Prostate gland (tissue), 2 donors: ENCODE results near the gene MAML3. TPM values are rescaled to one million over a fixed set of nuclear protein-coding genes. Genes with fewer than 3 reads are reported as not detected.
A peak's percentile ranks its signal among the peaks of the same experiment; 100 is the strongest.

Experiments used
- DNase-seq: peaks from one replicate; pipeline ENCODE4 v3.0.0-alpha.2; 2019; ENCODE audit warnings: low spot score
- H3K27ac ChIP-seq, 2 donors: fragments of 200-600 bp; sonication (generic); 2 replicates each; pipeline ENCODE4 v1.5.1; 2017 to 2019
- H3K27me3 ChIP-seq: fragments of 200-600 bp; sonication (generic); replicated peaks from 2 replicates; pipeline ENCODE4 v1.5.1; 2019; ENCODE audit not compliant: insufficient read depth
- H3K36me3 ChIP-seq, 2 donors: fragments of 200-600 bp; sonication (generic); 1 replicate in 1 of 2; 2 replicates in 1 of 2; pipeline versions ENCODE4 v1.5.1 to v1.8.1; 2017 to 2019
- H3K4me1 ChIP-seq: fragments of 200-600 bp; sonication (generic); replicated peaks from 2 replicates; pipeline ENCODE4 v1.5.1; 2019
- H3K4me3 ChIP-seq, 2 donors: fragments of 200-600 bp; sonication (generic); 2 replicates each; pipeline ENCODE4 v1.5.1; 2017 to 2019
- H3K9me3 ChIP-seq: fragments of 200-600 bp; sonication (generic); 2 replicates; pipeline ENCODE4 v1.5.1; 2017
- POLR2A ChIP-seq: fragments of 450-650 bp; IDR thresholded peaks from one replicate; pipeline ENCODE4 v1.6.1; 2016; ENCODE audit warnings: antibody characterized with exemption, mild to moderate bottlenecking
- POLR2AphosphoS5 ChIP-seq: sonication (generic); formaldehyde crosslinking; IDR thresholded peaks from one replicate; pipeline ENCODE4 v1.6.1; 2017; ENCODE audit warnings: antibody characterized with exemption
- WGBS: methylation state at CpG from one replicate; pipeline ENCODE4 v1.1.5; 2018; 5-methylcytosine and 5-hydroxymethylcytosine counted together
- intact Hi-C: fragments of 100-400 bp; cut with DNase I; formaldehyde crosslinking; loops from one replicate; pipeline ENCODE4 v1.14.2; 2022
- total RNA-seq, 2 donors: library from RNA; depleted of rRNA; stranded (reverse); fragments of >200 nt; gene quantifications; one replicate each; pipeline ENCODE4 v1.1.0, GENCODE V29; 2016
- TF ChIP-seq, protein P1 (sequence below), 4 experiments: fragments of 200-600 bp in 2 of 4; fragments of 450-650 bp in 2 of 4; sonication (generic) in 2 of 4; IDR thresholded peaks; 1 replicate in 3 of 4; 2 replicates in 1 of 4; pipeline ENCODE4 v1.5.1; 2016 to 2019; ENCODE audit warnings: antibody characterized with exemption in 4 of 4, mild to moderate bottlenecking in 2 of 4, moderate library complexity in 2 of 4

MAML3 gene
- total RNA-seq, 2 donors from 2014 or later: 15.0 to 30.6 TPM

DNA sequence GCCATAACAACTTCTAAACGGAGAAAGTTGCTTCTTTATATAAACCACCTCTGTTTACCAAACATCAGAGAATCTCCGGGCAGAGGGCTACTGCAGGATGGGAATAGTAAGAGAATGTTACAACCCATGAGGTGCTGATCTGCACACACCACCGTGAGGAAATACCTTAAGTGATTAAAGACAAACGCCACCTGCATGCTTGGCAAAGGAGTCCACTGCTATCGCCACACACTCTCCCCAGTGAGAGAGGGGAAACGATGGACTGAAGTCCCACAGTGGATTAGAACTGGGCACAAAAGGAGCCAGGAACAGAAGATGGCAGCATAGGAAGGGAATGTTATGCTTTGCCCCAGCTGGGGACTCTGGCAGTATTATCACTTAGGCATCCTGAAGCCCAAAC lies 15.6 kb downstream of the MAML3 start:
- Histone ChIP-seq H3K27ac (peak overlapping the region; percentile 59 to 74), H3K4me1 (peaks cover 25% of the 10 kb centered on the region), H3K4me3 (no peak overlapping the region), H3K27me3 (no peaks in the 10 kb centered on the region), H3K9me3 (no peaks in the 10 kb centered on the region), H3K36me3 (no peaks in the 10 kb centered on the region)
- intact Hi-C loops: no loop called here
- TF ChIP-seq POLR2AphosphoS5 (no peak), POLR2A (no peak)
- TF ChIP-seq, protein P1, sequence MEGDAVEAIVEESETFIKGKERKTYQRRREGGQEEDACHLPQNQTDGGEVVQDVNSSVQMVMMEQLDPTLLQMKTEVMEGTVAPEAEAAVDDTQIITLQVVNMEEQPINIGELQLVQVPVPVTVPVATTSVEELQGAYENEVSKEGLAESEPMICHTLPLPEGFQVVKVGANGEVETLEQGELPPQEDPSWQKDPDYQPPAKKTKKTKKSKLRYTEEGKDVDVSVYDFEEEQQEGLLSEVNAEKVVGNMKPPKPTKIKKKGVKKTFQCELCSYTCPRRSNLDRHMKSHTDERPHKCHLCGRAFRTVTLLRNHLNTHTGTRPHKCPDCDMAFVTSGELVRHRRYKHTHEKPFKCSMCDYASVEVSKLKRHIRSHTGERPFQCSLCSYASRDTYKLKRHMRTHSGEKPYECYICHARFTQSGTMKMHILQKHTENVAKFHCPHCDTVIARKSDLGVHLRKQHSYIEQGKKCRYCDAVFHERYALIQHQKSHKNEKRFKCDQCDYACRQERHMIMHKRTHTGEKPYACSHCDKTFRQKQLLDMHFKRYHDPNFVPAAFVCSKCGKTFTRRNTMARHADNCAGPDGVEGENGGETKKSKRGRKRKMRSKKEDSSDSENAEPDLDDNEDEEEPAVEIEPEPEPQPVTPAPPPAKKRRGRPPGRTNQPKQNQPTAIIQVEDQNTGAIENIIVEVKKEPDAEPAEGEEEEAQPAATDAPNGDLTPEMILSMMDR (IDR thresholded peaks at IDR 0.05): no peak
- no peak for DNase-seq
- WGBS: 36% methylated on average over 6 of the region's 6 CpGs

DNA sequence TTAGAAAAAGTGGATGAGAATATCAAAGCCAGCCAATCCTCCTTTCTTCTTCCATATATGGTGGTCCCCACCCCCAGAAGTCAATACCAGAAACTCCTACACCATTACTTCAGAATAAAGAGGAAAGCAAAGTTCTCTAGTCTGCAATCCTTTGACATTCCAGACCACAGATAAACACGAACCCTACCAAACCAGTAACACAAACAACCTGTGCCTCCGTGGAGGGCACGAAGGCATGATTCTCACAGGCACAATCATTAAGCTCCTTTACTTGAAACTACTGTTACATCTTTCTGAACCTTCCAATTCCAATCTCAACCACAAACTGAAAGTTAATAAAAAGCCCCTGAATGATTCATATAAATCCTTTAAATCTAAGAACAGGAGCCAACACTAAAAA lies 16.3 kb downstream of the MAML3 start:
- Histone ChIP-seq H3K27ac (peak overlapping the region; percentile 59 to 74), H3K4me1 (peaks cover 22% of the 10 kb centered on the region), H3K4me3 (no peak overlapping the region), H3K27me3 (no peaks in the 10 kb centered on the region), H3K9me3 (no peaks in the 10 kb centered on the region), H3K36me3 (no peaks in the 10 kb centered on the region)
- intact Hi-C loops: no loop called here
- peak; percentile 39 for TF ChIP-seq POLR2AphosphoS5
- TF ChIP-seq, protein P1 (IDR thresholded peaks at IDR 0.05): no peak
- DNase-seq: peak; percentile 17
- 21% methylated on average over 3 of the region's 3 CpGs for WGBS

DNA sequence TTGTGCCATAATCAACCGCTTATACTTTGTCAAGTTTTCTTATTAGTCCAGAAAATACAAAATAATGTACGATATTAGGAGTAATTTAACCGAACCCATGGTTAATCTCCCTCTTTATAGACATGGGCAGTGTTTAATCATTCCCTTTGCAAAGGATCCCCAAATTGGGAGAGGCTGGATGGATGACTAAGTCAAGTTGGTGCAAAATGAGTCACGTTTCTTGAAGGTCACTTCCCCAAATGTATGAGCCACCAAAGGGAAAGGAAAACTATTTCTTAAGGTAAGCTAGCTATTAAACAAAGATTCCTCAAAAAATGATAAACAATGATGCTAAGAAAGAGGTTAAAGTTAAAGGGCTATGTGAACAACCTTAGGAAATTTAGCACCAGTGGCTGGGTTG lies 17.5 kb downstream of the MAML3 start:
- H3K4me1 ChIP-seq: peaks cover 12% of the 10 kb centered on the region
- intact Hi-C loops: no loop called here
- H3K4me3 ChIP-seq: no peak overlapping the region
- no peaks in the 10 kb centered on the region for H3K27me3 ChIP-seq
- no peaks in the 10 kb centered on the region for H3K36me3 ChIP-seq
- DNase-seq: no peak
- no peak overlapping the region for H3K27ac ChIP-seq
- TF ChIP-seq, protein P1 (IDR thresholded peaks at IDR 0.05): no peak
- no peak for TF ChIP-seq POLR2A
- no peak for TF ChIP-seq POLR2AphosphoS5
- no peaks in the 10 kb centered on the region for H3K9me3 ChIP-seq
- 92% methylated on average over 4 of the region's 4 CpGs for WGBS

DNA sequence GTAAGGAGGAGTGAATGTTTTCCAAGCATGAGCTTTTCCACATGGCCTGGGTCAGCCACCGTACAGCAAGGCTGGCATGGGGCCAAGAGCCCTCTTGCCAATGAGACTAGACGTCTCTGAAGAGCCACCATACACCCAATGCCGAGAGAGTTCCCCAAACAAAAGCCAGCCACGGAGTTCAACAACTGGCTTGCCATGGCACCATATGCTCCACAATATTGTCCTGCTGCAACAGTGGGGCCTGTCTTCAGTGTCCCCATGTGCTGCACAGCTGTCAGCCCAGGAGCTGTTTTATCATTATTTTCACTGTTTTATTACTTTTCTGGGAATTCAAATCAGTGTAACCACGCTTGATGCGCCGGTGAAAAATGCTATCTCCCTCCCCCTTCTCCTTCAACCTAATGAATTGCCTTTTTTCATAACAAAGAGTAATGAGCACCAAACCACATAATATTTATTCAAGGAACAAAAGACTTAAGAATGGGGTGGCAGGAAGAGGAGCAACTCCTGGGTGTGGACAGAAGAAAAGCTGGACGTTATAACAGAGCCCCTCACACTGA lies 18.4 kb downstream of the MAML3 start:
- H3K9me3 ChIP-seq: no peaks in the 10 kb centered on the region

More for the DNA sequence above, 18.4 kb downstream of the MAML3 start:
- TF ChIP-seq POLR2A (no peak), POLR2AphosphoS5 (no peak)
- TF ChIP-seq, protein P1 (IDR thresholded peaks at IDR 0.05): no peak
- Histone ChIP-seq H3K4me1 (peaks cover 11% of the 10 kb centered on the region), H3K4me3 (no peak overlapping the region), H3K27ac (no peak overlapping the region), H3K36me3 (no peaks in the 10 kb centered on the region), H3K27me3 (no peaks in the 10 kb centered on the region)
- 26% methylated on average over 8 of the region's 8 CpGs for WGBS
- no peak for DNase-seq
- intact Hi-C loops: no loop called here
